ENCODE results near the gene MDM2.
"Not testable (repeated sequence)": the region's sequence is repeated elsewhere in the genome, so short reads cannot be mapped to it uniquely, and the experiment has no call there.

The MDM2 gene

GRCh38 chr12:68798882-68799234 lies 9.1 kb upstream of the MDM2 start:
- DNase-seq (ENCODE audit: low read depth) = no peak
- no peak for TF ChIP-seq CTCF (conservative IDR thresholded peaks at IDR 0.05; ENCODE audit: low read depth, low read length)
- H3K4me3 ChIP-seq (ENCODE audit: low read length) = no peak overlapping the region

GRCh38 chr12:68800294-68800693 lies 7.7 kb upstream of the MDM2 start:
- no peak for DNase-seq (ENCODE audit: low read depth)
- TF ChIP-seq CTCF (conservative IDR thresholded peaks at IDR 0.05; ENCODE audit: low read depth, low read length) = no peak
- H3K4me3 ChIP-seq (ENCODE audit: low read length) = no peak overlapping the region

- not testable (repeated sequence) for H3K4me3 ChIP-seq (ENCODE audit: low read length); DNase-seq (ENCODE audit: low read depth)
These were observed 6.9 kb upstream of the MDM2 start for GRCh38 chr12:68801124-68801523.

GRCh38 chr12:68802372-68802745 lies 5.6 kb upstream of the MDM2 start:
- DNase-seq (ENCODE audit: low read depth) = not testable (repeated sequence)

GRCh38 chr12:68802911-68803651 lies 4.9 kb upstream of the MDM2 start:
- not testable (repeated sequence) for DNase-seq (ENCODE audit: low read depth); H3K4me3 ChIP-seq (ENCODE audit: low read length)

More at GRCh38 chr12:68802372-68802745, 5.6 kb upstream of the MDM2 start:
- not testable (repeated sequence) for H3K4me3 ChIP-seq (ENCODE audit: low read length)

GRCh38 chr12:68803948-68804656 lies 3.9 kb upstream of the MDM2 start:
- TF ChIP-seq CTCF (conservative IDR thresholded peaks at IDR 0.05; ENCODE audit: low read depth, low read length) = no peak
- no peak overlapping the region for H3K4me3 ChIP-seq (ENCODE audit: low read length)
- no peak for DNase-seq (ENCODE audit: low read depth)

GRCh38 chr12:68804657-68805591 lies 3.1 kb upstream of the MDM2 start:
- no peak overlapping the region for H3K4me3 ChIP-seq (ENCODE audit: low read length)
- no peak for DNase-seq (ENCODE audit: low read depth)
- no peak for TF ChIP-seq CTCF (conservative IDR thresholded peaks at IDR 0.05; ENCODE audit: low read depth, low read length)

GRCh38 chr12:68805592-68806120 lies 2.3 kb upstream of the MDM2 start:
- no peak for DNase-seq (ENCODE audit: low read depth)
- no peak overlapping the region for H3K4me3 ChIP-seq (ENCODE audit: low read length)
- no peak for TF ChIP-seq CTCF (conservative IDR thresholded peaks at IDR 0.05; ENCODE audit: low read depth, low read length)
